ENCODE results near the gene PSMD1. TPM values are rescaled to one million over a fixed set of nuclear protein-coding genes. Genes with fewer than 3 reads are reported as not detected.
A peak's percentile ranks its signal among the peaks of the same experiment; 100 is the strongest.
"Not testable (repeated sequence)": the region's sequence is repeated elsewhere in the genome, so short reads cannot be mapped to it uniquely, and the experiment has no call there.

PSMD1 gene
- total RNA-seq, 1 experiment from 2014 or later, result 133 TPM

- no peak overlapping the region for H3K4me2 ChIP-seq (ENCODE audit: low read length)
- ATAC-seq (peak; percentile 53), DNase-seq (ENCODE audit: low read depth, low spot score) (no peak)
- no peak overlapping the region for H3K27ac ChIP-seq (ENCODE audit: low read depth, low read length)
- H3K27me3 ChIP-seq (ENCODE audit: insufficient read depth, low read length), result no peaks in the 10 kb centered on the region
- RAD21 ChIA-PET (ENCODE audit: low non-redundant PET in 1 of 2, low total read pairs in 2 of 2, uncharacterized antibody in 2 of 2, unreplicated experiment in 2 of 2), result no interaction called here
- H3K79me2 ChIP-seq (ENCODE audit: insufficient read depth, low read length), result no peaks in the 10 kb centered on the region
- no peaks in the 10 kb centered on the region for H3K36me3 ChIP-seq (ENCODE audit: control insufficient read depth in 1 of 2, insufficient read depth in 2 of 2, low read length in 2 of 2)
- no peak overlapping the region for H3K9ac ChIP-seq (ENCODE audit: low read length)
- no peak overlapping the region for H2AFZ ChIP-seq (ENCODE audit: low read depth, low read length, poor library complexity, severe bottlenecking)
- intact Hi-C loops (cut with micrococcal nuclease), result no loop called here
- no TSS peak for BruUV-seq (replicated peaks)
- CTCF ChIA-PET, result interaction anchor here (1.3 kb wide), 1 partner anchor 36 kb away, joined by 4 read pairs; no protein-coding TSS in a partner anchor
- POLR2A ChIA-PET, result no interaction called here
- no peaks in the 10 kb centered on the region for H3K9me2 ChIP-seq (ENCODE audit: insufficient read depth)
- TF ChIP-seq SP1 (IDR thresholded peaks at IDR 0.05; ENCODE audit: low read depth), result no peak
- no peak for TF ChIP-seq JUND (IDR thresholded peaks at IDR 0.05)
- TF ChIP-seq POLR2A (IDR thresholded peaks at IDR 0.05; ENCODE audit: borderline replicate concordance, extremely low read depth, insufficient read depth, insufficient read length), result no peak
- no peak for TF ChIP-seq FOSL1 (IDR thresholded peaks at IDR 0.05; ENCODE audit: low read depth)
- no peak for TF ChIP-seq EZH2phosphoT487 (IDR thresholded peaks at IDR 0.05; ENCODE audit: borderline replicate concordance)
- no peak for TF ChIP-seq ATF3 (IDR thresholded peaks at IDR 0.05)
- no peak for TF ChIP-seq CBX3 (IDR thresholded peaks at IDR 0.05; ENCODE audit: low read depth)
- no peaks in the 10 kb centered on the region for H4K20me1 ChIP-seq (ENCODE audit: insufficient read depth)
- peaks cover 0 to 4% of the 10 kb centered on the region in 2 experiments; a peak in 1 of 4 replicates for H3K4me1 ChIP-seq (ENCODE audit: control insufficient read depth in 1 of 2, insufficient read depth in 2 of 2, low read length in 2 of 2)
- no peak overlapping the region for H3K4me3 ChIP-seq (replicated peaks in 1 of 2; ENCODE audit: low read depth in 1 of 2, low read length in 2 of 2)
- H3K9me3 ChIP-seq (ENCODE audit: control insufficient read depth in 1 of 2, insufficient read depth in 1 of 2, low read depth in 1 of 2, low read length in 2 of 2), result no peaks in the 10 kb centered on the region
These were observed 39.5 kb upstream of the PSMD1 start for GRCh38 chr2:231017231-231017598.

- RAD21 ChIA-PET (ENCODE audit: low non-redundant PET in 1 of 2, low total read pairs in 2 of 2, uncharacterized antibody in 2 of 2, unreplicated experiment in 2 of 2), result no interaction called here
- POLR2A ChIA-PET, result no interaction called here
These were observed 38.5 kb upstream of the PSMD1 start for GRCh38 chr2:231018184-231018583.

GRCh38 chr2:231025059-231025458 is 31.6 kb upstream of the PSMD1 start:
- H4K20me1 ChIP-seq (ENCODE audit: insufficient read depth); H3K4me2 ChIP-seq (ENCODE audit: low read length); H3K4me1 ChIP-seq (ENCODE audit: control insufficient read depth in 1 of 2, insufficient read depth in 2 of 2, low read length in 2 of 2); H3K79me2 ChIP-seq (ENCODE audit: insufficient read depth, low read length); H3K9me2 ChIP-seq (ENCODE audit: insufficient read depth); H3K27me3 ChIP-seq (ENCODE audit: insufficient read depth, low read length); intact Hi-C loops (cut with micrococcal nuclease); H2AFZ ChIP-seq (ENCODE audit: low read depth, low read length, poor library complexity, severe bottlenecking); H3K9me3 ChIP-seq (ENCODE audit: control insufficient read depth in 1 of 2, insufficient read depth in 1 of 2, low read depth in 1 of 2, low read length in 2 of 2); H3K27ac ChIP-seq (ENCODE audit: low read depth, low read length); BruUV-seq (replicated peaks); CTCF ChIA-PET; ATAC-seq; RAD21 ChIA-PET (ENCODE audit: low non-redundant PET in 1 of 2, low total read pairs in 2 of 2, uncharacterized antibody in 2 of 2, unreplicated experiment in 2 of 2); DNase-seq (ENCODE audit: low read depth, low spot score); POLR2A ChIA-PET; H3K4me3 ChIP-seq (replicated peaks in 1 of 2; ENCODE audit: low read depth in 1 of 2, low read length in 2 of 2); H3K36me3 ChIP-seq (ENCODE audit: control insufficient read depth in 1 of 2, insufficient read depth in 2 of 2, low read length in 2 of 2); H3K9ac ChIP-seq (ENCODE audit: low read length): not testable (repeated sequence)

More at GRCh38 chr2:231018184-231018583, 38.5 kb upstream of the PSMD1 start:
- BruUV-seq (replicated peaks), result no TSS peak
- Histone ChIP-seq H3K9me2 (ENCODE audit: insufficient read depth) (no peaks in the 10 kb centered on the region), H2AFZ (ENCODE audit: low read depth, low read length, poor library complexity, severe bottlenecking) (no peak overlapping the region), H3K9ac (ENCODE audit: low read length) (no peak overlapping the region), H3K4me1 (ENCODE audit: control insufficient read depth in 1 of 2, insufficient read depth in 2 of 2, low read length in 2 of 2) (peaks cover 0 to 4% of the 10 kb centered on the region in 2 experiments; a peak in 1 of 4 replicates), H3K27me3 (ENCODE audit: insufficient read depth, low read length) (no peaks in the 10 kb centered on the region), H3K79me2 (ENCODE audit: insufficient read depth, low read length) (no peaks in the 10 kb centered on the region), H3K27ac (ENCODE audit: low read depth, low read length) (no peak overlapping the region), H3K4me2 (ENCODE audit: low read length) (no peak overlapping the region), H3K9me3 (ENCODE audit: control insufficient read depth in 1 of 2, insufficient read depth in 1 of 2, low read depth in 1 of 2, low read length in 2 of 2) (no peaks in the 10 kb centered on the region), H3K4me3 (replicated peaks in 1 of 2; ENCODE audit: low read depth in 1 of 2, low read length in 2 of 2) (no peak overlapping the region), H4K20me1 (ENCODE audit: insufficient read depth) (no peaks in the 10 kb centered on the region), H3K36me3 (ENCODE audit: control insufficient read depth in 1 of 2, insufficient read depth in 2 of 2, low read length in 2 of 2) (no peaks in the 10 kb centered on the region)
- TF ChIP-seq SP1 (IDR thresholded peaks at IDR 0.05; ENCODE audit: low read depth), result no peak
- TF ChIP-seq CBX3 (IDR thresholded peaks at IDR 0.05; ENCODE audit: low read depth), result no peak
- TF ChIP-seq RAD21 (IDR thresholded peaks at IDR 0.05; ENCODE audit: low read depth), result no peak
- no peak for TF ChIP-seq EGR1 (IDR thresholded peaks at IDR 0.05; ENCODE audit: low read depth)
- no peak for TF ChIP-seq POLR2AphosphoS5 (IDR thresholded peaks at IDR 0.05; ENCODE audit: low read depth, low read length)
- no peak for TF ChIP-seq ZNF274 (IDR thresholded peaks at IDR 0.05; ENCODE audit: low read depth, low read length)
- TF ChIP-seq TCF7L2 (IDR thresholded peaks at IDR 0.05; ENCODE audit: borderline replicate concordance, extremely low read depth, insufficient read depth, insufficient read length), result no peak
- TF ChIP-seq EZH2 (IDR thresholded peaks at IDR 0.05), result no peak
- no peak for TF ChIP-seq EZH2phosphoT487 (IDR thresholded peaks at IDR 0.05; ENCODE audit: borderline replicate concordance)
- no peak for TF ChIP-seq JUND (IDR thresholded peaks at IDR 0.05)
- no peak for TF ChIP-seq FOSL1 (IDR thresholded peaks at IDR 0.05; ENCODE audit: low read depth)
- no peak for TF ChIP-seq POLR2A (IDR thresholded peaks at IDR 0.05; ENCODE audit: borderline replicate concordance, extremely low read depth, insufficient read depth, insufficient read length)
- TF ChIP-seq MAX (IDR thresholded peaks at IDR 0.05), result no peak
- no peak for TF ChIP-seq ELF1 (IDR thresholded peaks at IDR 0.05; ENCODE audit: borderline replicate concordance, low read depth)
- TF ChIP-seq ZFX (IDR thresholded peaks at IDR 0.05), result no peak
- no peak for TF ChIP-seq ATF3 (IDR thresholded peaks at IDR 0.05)
- no peak for TF ChIP-seq YY1 (IDR thresholded peaks at IDR 0.05; ENCODE audit: extremely low read depth, insufficient replicate concordance, low read depth, low read length)
- TF ChIP-seq CEBPB (IDR thresholded peaks at IDR 0.05; ENCODE audit: low read depth), result no peak
- no peak for TF ChIP-seq SRF (IDR thresholded peaks at IDR 0.05; ENCODE audit: low read depth)
- no peak for TF ChIP-seq SIN3A (IDR thresholded peaks at IDR 0.05; ENCODE audit: low read depth)
- intact Hi-C loops (cut with micrococcal nuclease), result no loop called here
- CTCF ChIA-PET, result interaction anchor here (1.2 kb wide), 1 partner anchor 9 kb away, joined by 3 read pairs; no protein-coding TSS in a partner anchor
- ATAC-seq, result no peak
- DNase-seq (ENCODE audit: low read depth, low spot score), result no peak
